HEK293 (cell line): ENCODE data around the gene CENPM.

Source experiments
- HOXA7 ChIP-seq: sonication (generic); formaldehyde crosslinking; IDR thresholded peaks from 2 replicates; pipeline ENCODE4 v1.8.1; 2022; ENCODE audit warnings: missing genetic modification reagents, borderline replicate concordance
- MYNN ChIP-seq: fragments of 450-650 bp; formaldehyde crosslinking; IDR thresholded peaks from 2 replicates; pipeline ENCODE4 v1.5.1; 2016; ENCODE audit warnings: missing biosample characterization, missing genetic modification characterization, borderline replicate concordance
- ZNF133 ChIP-seq: fragments of 450-650 bp; formaldehyde crosslinking; IDR thresholded peaks from 2 replicates; pipeline ENCODE4 v1.5.1; 2016; ENCODE audit warnings: missing biosample characterization, missing genetic modification characterization
- ZNF24 ChIP-seq: fragments of 450-650 bp; formaldehyde crosslinking; IDR thresholded peaks from 2 replicates; pipeline ENCODE4 v1.5.1; 2016; ENCODE audit warnings: missing biosample characterization, missing genetic modification characterization
- ZNF560 ChIP-seq: fragments of 450-650 bp; formaldehyde crosslinking; IDR thresholded peaks from 2 replicates; pipeline ENCODE4 v1.5.1; 2017; ENCODE audit warnings: missing biosample characterization, missing genetic modification characterization, borderline replicate concordance
- TF ChIP-seq, protein P1 (sequence below): fragments of 450-650 bp; formaldehyde crosslinking; IDR thresholded peaks from 2 replicates; pipeline ENCODE4 v1.5.1; 2016; ENCODE audit warnings: missing biosample characterization, missing genetic modification characterization
- TF ChIP-seq, protein P2 (sequence below): fragments of 450-650 bp; formaldehyde crosslinking; IDR thresholded peaks from 2 replicates; pipeline ENCODE4 v1.5.1; 2016; ENCODE audit warnings: missing biosample characterization, missing genetic modification characterization
- TF ChIP-seq, protein P3 (sequence below): fragments of 450-650 bp; formaldehyde crosslinking; IDR thresholded peaks from 2 replicates; pipeline ENCODE4 v1.5.1; 2016; ENCODE audit warnings: missing biosample characterization, missing genetic modification characterization
- TF ChIP-seq, protein P4 (sequence below): fragments of 450-650 bp; formaldehyde crosslinking; IDR thresholded peaks from 2 replicates; pipeline ENCODE4 v1.5.1; 2016; ENCODE audit warnings: missing biosample characterization, missing genetic modification characterization, low read depth
- TF ChIP-seq, protein P5 (sequence below): fragments of 450-650 bp; formaldehyde crosslinking; IDR thresholded peaks from 2 replicates; pipeline ENCODE4 v1.5.1; 2016; ENCODE audit warnings: missing biosample characterization, missing genetic modification characterization
- TF ChIP-seq, protein P6 (sequence below): fragments of 450-650 bp; formaldehyde crosslinking; IDR thresholded peaks from 2 replicates; pipeline ENCODE4 v1.5.1; 2016; ENCODE audit warnings: missing biosample characterization, missing genetic modification characterization, low read depth

DNA sequence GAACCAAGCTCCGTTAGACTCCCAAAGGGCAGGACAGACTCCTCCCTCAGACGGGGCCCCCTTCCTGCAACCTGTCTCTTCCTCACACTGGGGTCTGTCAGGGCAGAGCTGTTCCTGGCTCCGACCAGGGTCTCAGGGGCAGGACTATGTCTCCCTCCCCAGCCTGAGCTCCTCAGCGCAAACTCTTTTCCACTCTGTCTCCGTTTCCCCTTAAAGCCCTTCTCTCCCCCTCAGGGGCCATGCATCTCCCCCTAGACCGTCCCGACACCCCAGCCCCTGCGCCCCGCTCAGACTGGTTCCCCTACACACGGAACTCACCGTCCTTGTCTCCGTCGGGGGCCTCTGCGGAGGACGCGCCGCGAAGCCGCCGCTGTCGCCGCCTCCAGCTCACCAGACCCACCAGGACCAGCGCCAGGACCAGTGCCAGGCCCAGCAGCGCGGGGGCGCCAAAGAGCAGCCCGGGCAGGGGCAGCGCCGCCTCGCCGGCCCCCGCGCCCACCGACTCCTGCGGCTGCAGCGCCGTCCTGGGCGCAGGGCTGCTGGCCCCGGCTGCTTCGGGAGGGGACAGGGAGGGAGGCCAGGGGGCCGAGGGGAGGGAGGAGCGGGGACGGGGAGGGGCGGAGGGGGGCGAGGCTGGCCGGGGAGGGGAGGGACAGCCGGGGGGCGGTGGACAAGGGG lies 21.0 kb downstream of the CENPM start:
- no peak for TF ChIP-seq ZNF133 (tag by site-specific recombination)
- TF ChIP-seq, protein P1, sequence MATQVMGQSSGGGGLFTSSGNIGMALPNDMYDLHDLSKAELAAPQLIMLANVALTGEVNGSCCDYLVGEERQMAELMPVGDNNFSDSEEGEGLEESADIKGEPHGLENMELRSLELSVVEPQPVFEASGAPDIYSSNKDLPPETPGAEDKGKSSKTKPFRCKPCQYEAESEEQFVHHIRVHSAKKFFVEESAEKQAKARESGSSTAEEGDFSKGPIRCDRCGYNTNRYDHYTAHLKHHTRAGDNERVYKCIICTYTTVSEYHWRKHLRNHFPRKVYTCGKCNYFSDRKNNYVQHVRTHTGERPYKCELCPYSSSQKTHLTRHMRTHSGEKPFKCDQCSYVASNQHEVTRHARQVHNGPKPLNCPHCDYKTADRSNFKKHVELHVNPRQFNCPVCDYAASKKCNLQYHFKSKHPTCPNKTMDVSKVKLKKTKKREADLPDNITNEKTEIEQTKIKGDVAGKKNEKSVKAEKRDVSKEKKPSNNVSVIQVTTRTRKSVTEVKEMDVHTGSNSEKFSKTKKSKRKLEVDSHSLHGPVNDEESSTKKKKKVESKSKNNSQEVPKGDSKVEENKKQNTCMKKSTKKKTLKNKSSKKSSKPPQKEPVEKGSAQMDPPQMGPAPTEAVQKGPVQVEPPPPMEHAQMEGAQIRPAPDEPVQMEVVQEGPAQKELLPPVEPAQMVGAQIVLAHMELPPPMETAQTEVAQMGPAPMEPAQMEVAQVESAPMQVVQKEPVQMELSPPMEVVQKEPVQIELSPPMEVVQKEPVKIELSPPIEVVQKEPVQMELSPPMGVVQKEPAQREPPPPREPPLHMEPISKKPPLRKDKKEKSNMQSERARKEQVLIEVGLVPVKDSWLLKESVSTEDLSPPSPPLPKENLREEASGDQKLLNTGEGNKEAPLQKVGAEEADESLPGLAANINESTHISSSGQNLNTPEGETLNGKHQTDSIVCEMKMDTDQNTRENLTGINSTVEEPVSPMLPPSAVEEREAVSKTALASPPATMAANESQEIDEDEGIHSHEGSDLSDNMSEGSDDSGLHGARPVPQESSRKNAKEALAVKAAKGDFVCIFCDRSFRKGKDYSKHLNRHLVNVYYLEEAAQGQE (tag by site-specific recombination) = no peak
- TF ChIP-seq, protein P2, sequence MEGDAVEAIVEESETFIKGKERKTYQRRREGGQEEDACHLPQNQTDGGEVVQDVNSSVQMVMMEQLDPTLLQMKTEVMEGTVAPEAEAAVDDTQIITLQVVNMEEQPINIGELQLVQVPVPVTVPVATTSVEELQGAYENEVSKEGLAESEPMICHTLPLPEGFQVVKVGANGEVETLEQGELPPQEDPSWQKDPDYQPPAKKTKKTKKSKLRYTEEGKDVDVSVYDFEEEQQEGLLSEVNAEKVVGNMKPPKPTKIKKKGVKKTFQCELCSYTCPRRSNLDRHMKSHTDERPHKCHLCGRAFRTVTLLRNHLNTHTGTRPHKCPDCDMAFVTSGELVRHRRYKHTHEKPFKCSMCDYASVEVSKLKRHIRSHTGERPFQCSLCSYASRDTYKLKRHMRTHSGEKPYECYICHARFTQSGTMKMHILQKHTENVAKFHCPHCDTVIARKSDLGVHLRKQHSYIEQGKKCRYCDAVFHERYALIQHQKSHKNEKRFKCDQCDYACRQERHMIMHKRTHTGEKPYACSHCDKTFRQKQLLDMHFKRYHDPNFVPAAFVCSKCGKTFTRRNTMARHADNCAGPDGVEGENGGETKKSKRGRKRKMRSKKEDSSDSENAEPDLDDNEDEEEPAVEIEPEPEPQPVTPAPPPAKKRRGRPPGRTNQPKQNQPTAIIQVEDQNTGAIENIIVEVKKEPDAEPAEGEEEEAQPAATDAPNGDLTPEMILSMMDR = peak; percentile 60; the same call in 1 of the 2 replicates
- TF ChIP-seq, protein P3, sequence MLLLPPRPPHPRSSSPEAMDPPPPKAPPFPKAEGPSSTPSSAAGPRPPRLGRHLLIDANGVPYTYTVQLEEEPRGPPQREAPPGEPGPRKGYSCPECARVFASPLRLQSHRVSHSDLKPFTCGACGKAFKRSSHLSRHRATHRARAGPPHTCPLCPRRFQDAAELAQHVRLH (tag by site-specific recombination) = no peak
- no peak for TF ChIP-seq HOXA7
- TF ChIP-seq MYNN (tag by site-specific recombination) = no peak
- TF ChIP-seq, protein P4, sequence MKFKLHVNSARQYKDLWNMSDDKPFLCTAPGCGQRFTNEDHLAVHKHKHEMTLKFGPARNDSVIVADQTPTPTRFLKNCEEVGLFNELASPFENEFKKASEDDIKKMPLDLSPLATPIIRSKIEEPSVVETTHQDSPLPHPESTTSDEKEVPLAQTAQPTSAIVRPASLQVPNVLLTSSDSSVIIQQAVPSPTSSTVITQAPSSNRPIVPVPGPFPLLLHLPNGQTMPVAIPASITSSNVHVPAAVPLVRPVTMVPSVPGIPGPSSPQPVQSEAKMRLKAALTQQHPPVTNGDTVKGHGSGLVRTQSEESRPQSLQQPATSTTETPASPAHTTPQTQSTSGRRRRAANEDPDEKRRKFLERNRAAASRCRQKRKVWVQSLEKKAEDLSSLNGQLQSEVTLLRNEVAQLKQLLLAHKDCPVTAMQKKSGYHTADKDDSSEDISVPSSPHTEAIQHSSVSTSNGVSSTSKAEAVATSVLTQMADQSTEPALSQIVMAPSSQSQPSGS (tag by site-specific recombination) = no peak
- TF ChIP-seq, protein P5, sequence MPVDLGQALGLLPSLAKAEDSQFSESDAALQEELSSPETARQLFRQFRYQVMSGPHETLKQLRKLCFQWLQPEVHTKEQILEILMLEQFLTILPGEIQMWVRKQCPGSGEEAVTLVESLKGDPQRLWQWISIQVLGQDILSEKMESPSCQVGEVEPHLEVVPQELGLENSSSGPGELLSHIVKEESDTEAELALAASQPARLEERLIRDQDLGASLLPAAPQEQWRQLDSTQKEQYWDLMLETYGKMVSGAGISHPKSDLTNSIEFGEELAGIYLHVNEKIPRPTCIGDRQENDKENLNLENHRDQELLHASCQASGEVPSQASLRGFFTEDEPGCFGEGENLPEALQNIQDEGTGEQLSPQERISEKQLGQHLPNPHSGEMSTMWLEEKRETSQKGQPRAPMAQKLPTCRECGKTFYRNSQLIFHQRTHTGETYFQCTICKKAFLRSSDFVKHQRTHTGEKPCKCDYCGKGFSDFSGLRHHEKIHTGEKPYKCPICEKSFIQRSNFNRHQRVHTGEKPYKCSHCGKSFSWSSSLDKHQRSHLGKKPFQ = no peak
- TF ChIP-seq, protein P6, sequence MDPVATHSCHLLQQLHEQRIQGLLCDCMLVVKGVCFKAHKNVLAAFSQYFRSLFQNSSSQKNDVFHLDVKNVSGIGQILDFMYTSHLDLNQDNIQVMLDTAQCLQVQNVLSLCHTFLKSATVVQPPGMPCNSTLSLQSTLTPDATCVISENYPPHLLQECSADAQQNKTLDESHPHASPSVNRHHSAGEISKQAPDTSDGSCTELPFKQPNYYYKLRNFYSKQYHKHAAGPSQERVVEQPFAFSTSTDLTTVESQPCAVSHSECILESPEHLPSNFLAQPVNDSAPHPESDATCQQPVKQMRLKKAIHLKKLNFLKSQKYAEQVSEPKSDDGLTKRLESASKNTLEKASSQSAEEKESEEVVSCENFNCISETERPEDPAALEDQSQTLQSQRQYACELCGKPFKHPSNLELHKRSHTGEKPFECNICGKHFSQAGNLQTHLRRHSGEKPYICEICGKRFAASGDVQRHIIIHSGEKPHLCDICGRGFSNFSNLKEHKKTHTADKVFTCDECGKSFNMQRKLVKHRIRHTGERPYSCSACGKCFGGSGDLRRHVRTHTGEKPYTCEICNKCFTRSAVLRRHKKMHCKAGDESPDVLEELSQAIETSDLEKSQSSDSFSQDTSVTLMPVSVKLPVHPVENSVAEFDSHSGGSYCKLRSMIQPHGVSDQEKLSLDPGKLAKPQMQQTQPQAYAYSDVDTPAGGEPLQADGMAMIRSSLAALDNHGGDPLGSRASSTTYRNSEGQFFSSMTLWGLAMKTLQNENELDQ (tag by site-specific recombination) = no peak
- TF ChIP-seq ZNF560 (tag by site-specific recombination) = no peak
- no peak for TF ChIP-seq ZNF24 (tag by site-specific recombination)
